WTC11 (cell line): ENCODE data around the gene SIPA1L3. TPM values are rescaled to one million over a fixed set of nuclear protein-coding genes. Genes with fewer than 3 reads are reported as not detected.
A peak's percentile ranks its signal among the peaks of the same experiment; 100 is the strongest.
"Not testable (repeated sequence)": the region's sequence is repeated elsewhere in the genome, so short reads cannot be mapped to it uniquely, and the experiment has no call there.

ENCODE experiments used
- ATAC-seq: fragments of 200-7000 bp; cut with Tn5 transposase; 2 replicates; pipeline ENCODE4 v1.10.0; 2021; ENCODE audit warnings: mild to moderate bottlenecking, moderate library complexity
- CTCF ChIA-PET: fragments of 300-600 bp; sonication (Branson Sonifier 250); formaldehyde crosslinking; loops from one replicate; lab custom pipeline; 2021; ENCODE audit warnings: antibody characterized with exemption; lab: Charles Lee
- POLR2A ChIA-PET: fragments of 350-600 bp; sonication (Branson Sonifier 250); formaldehyde crosslinking; loops from one replicate; lab custom pipeline; 2021; ENCODE audit warnings: antibody characterized with exemption; lab: Charles Lee
- DNase-seq: peaks from one replicate; pipeline ENCODE4 v3.0.0; 2021; ENCODE audit warnings: low spot score
- H3K27ac Mint-ChIP-seq: 2 replicates; pipeline ENCODE4 v1.8.0; 2021; ENCODE audit warnings: mixed read lengths
- H3K27me3 Mint-ChIP-seq: 2 replicates; pipeline ENCODE4 v1.8.0; 2021; ENCODE audit warnings: low read depth, mild to moderate bottlenecking, moderate library complexity, mixed read lengths
- H3K36me3 Mint-ChIP-seq: 2 replicates; pipeline ENCODE4 v1.8.0; 2021; ENCODE audit warnings: mixed read lengths
- H3K4me1 Mint-ChIP-seq: 2 replicates; pipeline ENCODE4 v1.8.0; 2022; ENCODE audit warnings: mixed read lengths
- H3K4me3 Mint-ChIP-seq: 2 replicates; pipeline ENCODE4 v1.8.0; 2021; ENCODE audit warnings: mild to moderate bottlenecking, moderate library complexity, mixed read lengths
- H3K9me3 Mint-ChIP-seq: 2 replicates; pipeline ENCODE4 v1.8.0; 2021; ENCODE audit warnings: mixed read lengths
- AR ChIP-seq: fragments of 250-450 bp; sonication (Bioruptor Pico); IDR thresholded peaks from 2 replicates; pipeline ENCODE4 v1.9.0; 2021; ENCODE audit warnings: mild to moderate bottlenecking
- ATF1 ChIP-seq: sonication (generic); formaldehyde crosslinking; IDR thresholded peaks from 2 replicates; pipeline ENCODE4 v1.8.1; 2023; ENCODE audit warnings: mild to moderate bottlenecking, moderate library complexity, missing genetic modification reagents
- ATF2 ChIP-seq: sonication (generic); formaldehyde crosslinking; IDR thresholded peaks from 2 replicates; pipeline ENCODE4 v1.8.1; 2022; ENCODE audit warnings: low read depth, missing genetic modification reagents, borderline replicate concordance
- E2F1 ChIP-seq: sonication (generic); formaldehyde crosslinking; IDR thresholded peaks from 2 replicates; pipeline ENCODE4 v1.8.0; 2022; ENCODE audit warnings: mild to moderate bottlenecking, missing genetic modification reagents
- ELF4 ChIP-seq: sonication (generic); formaldehyde crosslinking; IDR thresholded peaks from 2 replicates; pipeline ENCODE4 v1.8.1; 2022; ENCODE audit warnings: low read depth, mild to moderate bottlenecking, moderate library complexity, missing genetic modification reagents
- EMX1 ChIP-seq: fragments of 250-450 bp; sonication (Bioruptor Pico); IDR thresholded peaks from 2 replicates; pipeline ENCODE4 v1.8.0; 2021; ENCODE audit warnings: mild to moderate bottlenecking
- FOXJ3 ChIP-seq: sonication (generic); formaldehyde crosslinking; IDR thresholded peaks from 2 replicates; pipeline ENCODE4 v1.9.0; 2021; ENCODE audit warnings: missing genetic modification reagents, mild to moderate bottlenecking, borderline replicate concordance
- FOXP1 ChIP-seq: sonication (generic); formaldehyde crosslinking; IDR thresholded peaks from 2 replicates; pipeline ENCODE4 v1.8.0; 2022; ENCODE audit warnings: missing genetic modification reagents, mild to moderate bottlenecking, moderate library complexity, borderline replicate concordance
- GTF2I ChIP-seq: fragments of 250-450 bp; sonication (Bioruptor Pico); conservative IDR thresholded peaks from 2 replicates; pipeline ENCODE4 v1.4.0; 2021; ENCODE audit warnings: mild to moderate bottlenecking
- JUN ChIP-seq: sonication (generic); formaldehyde crosslinking; IDR thresholded peaks from 2 replicates; pipeline ENCODE4 v1.8.0; 2023; ENCODE audit warnings: mild to moderate bottlenecking, missing genetic modification reagents
- NFYB ChIP-seq: sonication (generic); formaldehyde crosslinking; conservative IDR thresholded peaks from 2 replicates; pipeline ENCODE4 v1.8.0; 2022; ENCODE audit warnings: low read depth, missing genetic modification reagents
- NR3C1 ChIP-seq: sonication (generic); formaldehyde crosslinking; conservative IDR thresholded peaks from 2 replicates; pipeline ENCODE4 v1.8.1; 2023; ENCODE audit warnings: low read depth, mild to moderate bottlenecking, missing genetic modification reagents
- RELA ChIP-seq: sonication (generic); formaldehyde crosslinking; IDR thresholded peaks from 2 replicates; pipeline ENCODE4 v1.8.1; 2022; ENCODE audit warnings: missing genetic modification reagents, mild to moderate bottlenecking, borderline replicate concordance
- TCF7 ChIP-seq: sonication (generic); formaldehyde crosslinking; IDR thresholded peaks from 2 replicates; pipeline ENCODE4 v1.8.0; 2022; ENCODE audit warnings: mild to moderate bottlenecking, low read depth, missing genetic modification reagents, moderate library complexity
- ZNF317 ChIP-seq: sonication (generic); formaldehyde crosslinking; IDR thresholded peaks from 2 replicates; pipeline ENCODE4 v1.8.1; 2023; ENCODE audit warnings: low read depth, mild to moderate bottlenecking, moderate library complexity, missing genetic modification reagents, borderline replicate concordance
- ZNF423 ChIP-seq: fragments of 250-450 bp; sonication (Bioruptor Pico); IDR thresholded peaks from 2 replicates; pipeline ENCODE4 v2.1.2; 2022; ENCODE audit warnings: mild to moderate bottlenecking, moderate library complexity
- total RNA-seq: library from RNA; stranded (reverse); gene quantifications from 3 replicates; pipeline ENCODE4 v1.2.3, GENCODE V29; 2021
- TF ChIP-seq, protein P1 (sequence below): fragments of 250-450 bp; sonication (Bioruptor Pico); IDR thresholded peaks from 2 replicates; pipeline ENCODE4 v2.1.2; 2022; ENCODE audit warnings: mild to moderate bottlenecking, moderate library complexity
- TF ChIP-seq, protein P2 (sequence below): sonication (generic); formaldehyde crosslinking; IDR thresholded peaks from 2 replicates; pipeline ENCODE4 v1.8.0; 2022; ENCODE audit warnings: missing genetic modification reagents

SIPA1L3 gene
- total RNA-seq, 1 experiment from 2014 or later: 41.5 TPM

DNA sequence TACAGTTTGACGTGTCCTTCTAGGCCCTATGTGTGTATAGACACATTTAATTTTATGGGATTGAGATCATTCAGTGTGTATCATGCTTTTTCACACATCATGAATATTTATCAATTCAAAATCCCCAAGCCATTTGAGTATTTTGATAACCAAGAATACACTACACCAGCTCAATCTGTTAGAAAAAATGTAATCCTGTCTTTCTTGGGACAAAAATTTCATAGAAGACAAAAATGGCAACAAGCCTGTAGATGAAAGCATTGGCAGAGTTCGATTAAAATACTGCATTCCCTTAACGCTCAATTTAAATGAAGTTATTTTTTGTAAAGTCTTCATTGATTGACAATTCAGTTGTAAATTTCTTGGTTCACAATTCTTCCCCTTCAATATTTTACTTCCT lies 42.5 kb upstream of the SIPA1L3 start:
- Mint-ChIP-seq H3K27ac (peak overlapping the region; percentile 14), H3K36me3 (peaks cover 14% of the 10 kb centered on the region), H3K4me3 (no peak overlapping the region), H3K9me3 (peaks cover 11% of the 10 kb centered on the region), H3K4me1 (peaks cover 29% of the 10 kb centered on the region), H3K27me3 (peaks cover 17% of the 10 kb centered on the region)
- TF ChIP-seq ATF1 (no peak), ATF2 (no peak), GTF2I (CRISPR knock-in tag) (no peak), FOXJ3 (CRISPR knock-in tag) (no peak), ELF4 (CRISPR knock-in tag) (no peak), RELA (CRISPR knock-in tag) (no peak), AR (CRISPR knock-in tag) (no peak), FOXP1 (CRISPR knock-in tag) (no peak)
- TF ChIP-seq, protein P1, sequence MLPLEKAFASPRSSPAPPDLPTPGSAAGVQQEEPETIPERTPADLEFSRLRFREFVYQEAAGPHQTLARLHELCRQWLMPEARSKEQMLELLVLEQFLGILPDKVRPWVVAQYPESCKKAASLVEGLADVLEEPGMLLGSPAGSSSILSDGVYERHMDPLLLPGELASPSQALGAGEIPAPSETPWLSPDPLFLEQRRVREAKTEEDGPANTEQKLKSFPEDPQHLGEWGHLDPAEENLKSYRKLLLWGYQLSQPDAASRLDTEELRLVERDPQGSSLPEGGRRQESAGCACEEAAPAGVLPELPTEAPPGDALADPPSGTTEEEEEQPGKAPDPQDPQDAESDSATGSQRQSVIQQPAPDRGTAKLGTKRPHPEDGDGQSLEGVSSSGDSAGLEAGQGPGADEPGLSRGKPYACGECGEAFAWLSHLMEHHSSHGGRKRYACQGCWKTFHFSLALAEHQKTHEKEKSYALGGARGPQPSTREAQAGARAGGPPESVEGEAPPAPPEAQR (CRISPR knock-in tag): no peak
- no peak for DNase-seq
- ATAC-seq: no peak
- CTCF ChIA-PET: interaction anchor here (0.6 to 1.7 kb wide), 5 partner anchors 25 to 145 kb away, joined by 3 to 4 read pairs (median 3); no protein-coding TSS in a partner anchor
- POLR2A ChIA-PET: no interaction called here

GRCh38 chr19:37865930-37866329 lies 41.1 kb upstream of the SIPA1L3 start:
- H3K4me3 Mint-ChIP-seq, POLR2A ChIA-PET, H3K27ac Mint-ChIP-seq, DNase-seq: not testable (repeated sequence)
- Mint-ChIP-seq H3K9me3 (peaks cover 22% of the 10 kb centered on the region), H3K4me1 (peaks cover 29% of the 10 kb centered on the region), H3K36me3 (peaks cover 27% of the 10 kb centered on the region), H3K27me3 (peaks cover 21% of the 10 kb centered on the region)
- ATAC-seq: peak; percentile 68
- CTCF ChIA-PET: interaction anchor here (1.3 kb wide), 1 partner anchor 24 kb away, joined by 4 read pairs; no protein-coding TSS in a partner anchor

DNA sequence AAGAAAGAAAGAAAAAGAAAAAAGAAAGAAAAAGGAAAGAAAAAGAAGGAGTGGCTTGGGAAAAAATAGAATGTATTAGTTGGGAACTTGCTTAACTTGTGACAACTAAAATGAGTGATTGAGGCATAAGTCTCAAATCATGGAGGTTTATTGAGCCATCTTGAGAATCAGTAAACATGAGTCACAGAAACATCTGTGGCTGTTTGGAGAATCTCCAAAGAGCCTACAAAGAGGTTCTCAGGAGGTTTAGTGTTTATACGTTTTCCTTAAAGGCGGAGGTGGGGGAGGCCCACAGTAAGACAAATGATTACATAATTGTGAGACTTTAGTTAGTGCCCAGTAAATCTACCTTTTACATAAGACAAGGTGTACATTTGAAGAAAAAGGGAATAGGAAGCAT lies 39.2 kb upstream of the SIPA1L3 start:
- DNase-seq: no peak
- H3K4me3 Mint-ChIP-seq: no peak overlapping the region
- H3K27me3 Mint-ChIP-seq: peaks cover 21% of the 10 kb centered on the region
- ATAC-seq: no peak
- POLR2A ChIA-PET: no interaction called here
- no peak overlapping the region for H3K27ac Mint-ChIP-seq
- H3K4me1 Mint-ChIP-seq: peaks cover 29% of the 10 kb centered on the region
- peaks cover 37% of the 10 kb centered on the region for H3K9me3 Mint-ChIP-seq
- CTCF ChIA-PET: no interaction called here
- H3K36me3 Mint-ChIP-seq: peaks cover 32% of the 10 kb centered on the region
- TF ChIP-seq ZNF317 (CRISPR knock-in tag) (no peak), E2F1 (CRISPR knock-in tag) (no peak), NFYB (no peak), EMX1 (CRISPR knock-in tag) (no peak), AR (CRISPR knock-in tag) (no peak), TCF7 (no peak), ZNF423 (CRISPR knock-in tag) (no peak), NR3C1 (CRISPR knock-in tag) (no peak), JUN (CRISPR knock-in tag) (no peak)
- TF ChIP-seq, protein P2, sequence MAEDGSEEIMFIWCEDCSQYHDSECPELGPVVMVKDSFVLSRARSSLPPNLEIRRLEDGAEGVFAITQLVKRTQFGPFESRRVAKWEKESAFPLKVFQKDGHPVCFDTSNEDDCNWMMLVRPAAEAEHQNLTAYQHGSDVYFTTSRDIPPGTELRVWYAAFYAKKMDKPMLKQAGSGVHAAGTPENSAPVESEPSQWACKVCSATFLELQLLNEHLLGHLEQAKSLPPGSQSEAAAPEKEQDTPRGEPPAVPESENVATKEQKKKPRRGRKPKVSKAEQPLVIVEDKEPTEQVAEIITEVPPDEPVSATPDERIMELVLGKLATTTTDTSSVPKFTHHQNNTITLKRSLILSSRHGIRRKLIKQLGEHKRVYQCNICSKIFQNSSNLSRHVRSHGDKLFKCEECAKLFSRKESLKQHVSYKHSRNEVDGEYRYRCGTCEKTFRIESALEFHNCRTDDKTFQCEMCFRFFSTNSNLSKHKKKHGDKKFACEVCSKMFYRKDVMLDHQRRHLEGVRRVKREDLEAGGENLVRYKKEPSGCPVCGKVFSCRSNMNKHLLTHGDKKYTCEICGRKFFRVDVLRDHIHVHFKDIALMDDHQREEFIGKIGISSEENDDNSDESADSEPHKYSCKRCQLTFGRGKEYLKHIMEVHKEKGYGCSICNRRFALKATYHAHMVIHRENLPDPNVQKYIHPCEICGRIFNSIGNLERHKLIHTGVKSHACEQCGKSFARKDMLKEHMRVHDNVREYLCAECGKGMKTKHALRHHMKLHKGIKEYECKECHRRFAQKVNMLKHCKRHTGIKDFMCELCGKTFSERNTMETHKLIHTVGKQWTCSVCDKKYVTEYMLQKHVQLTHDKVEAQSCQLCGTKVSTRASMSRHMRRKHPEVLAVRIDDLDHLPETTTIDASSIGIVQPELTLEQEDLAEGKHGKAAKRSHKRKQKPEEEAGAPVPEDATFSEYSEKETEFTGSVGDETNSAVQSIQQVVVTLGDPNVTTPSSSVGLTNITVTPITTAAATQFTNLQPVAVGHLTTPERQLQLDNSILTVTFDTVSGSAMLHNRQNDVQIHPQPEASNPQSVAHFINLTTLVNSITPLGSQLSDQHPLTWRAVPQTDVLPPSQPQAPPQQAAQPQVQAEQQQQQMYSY (CRISPR knock-in tag): no peak
